GM18867 (cell line): ENCODE results near the gene NDUFAF5.
A peak's percentile ranks its signal among the peaks of the same experiment; 100 is the strongest.

Experiments used
- ATAC-seq: cut with Tn5 transposase; IDR thresholded peaks from one replicate; pipeline ENCODE4 v1.9.1; 2021; ENCODE audit warnings: mild to moderate bottlenecking, moderate library complexity; ENCODE audit not compliant: unreplicated experiment

The NDUFAF5 gene

DNA sequence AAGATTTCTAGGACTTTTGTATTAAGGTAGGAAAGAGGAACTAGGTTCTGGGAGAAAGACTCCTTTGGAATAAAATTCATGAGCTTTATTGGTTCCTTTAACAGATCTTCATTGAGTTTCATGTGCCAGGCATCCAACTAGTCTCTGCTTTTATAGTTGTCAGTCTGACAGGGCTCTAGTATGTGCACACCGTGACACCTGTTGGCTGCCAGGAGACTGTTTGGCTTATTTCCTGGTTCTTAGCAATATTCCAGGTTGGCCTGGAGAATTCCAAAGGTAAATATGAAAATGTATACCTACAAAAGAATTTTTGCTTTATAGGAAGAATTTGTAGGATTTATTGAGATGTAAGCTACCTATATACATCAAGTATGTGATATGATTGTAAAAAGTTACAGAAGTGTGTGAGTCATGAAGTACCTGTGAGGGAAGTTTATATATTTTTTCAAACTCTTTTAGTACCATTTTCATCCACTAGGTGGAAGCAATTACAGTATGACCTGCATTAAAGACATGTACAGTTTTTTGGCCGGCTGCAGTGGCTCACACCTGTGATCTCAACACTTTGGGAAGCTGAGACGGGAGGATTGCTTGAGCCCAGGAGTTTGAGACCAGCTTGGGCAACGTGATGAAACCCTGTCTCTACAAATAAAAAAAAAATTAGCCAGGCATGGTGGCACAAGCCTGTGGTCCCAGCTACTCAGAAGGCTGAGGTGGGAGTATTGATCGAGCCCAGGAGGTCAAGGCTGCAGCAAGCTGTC lies 35.2 kb downstream of the NDUFAF5 start:
- peak; percentile 89 for ATAC-seq

- ATAC-seq, result no peak
These were observed 37.0 kb downstream of the NDUFAF5 start for GRCh38 chr20:13821876-13822275.

DNA sequence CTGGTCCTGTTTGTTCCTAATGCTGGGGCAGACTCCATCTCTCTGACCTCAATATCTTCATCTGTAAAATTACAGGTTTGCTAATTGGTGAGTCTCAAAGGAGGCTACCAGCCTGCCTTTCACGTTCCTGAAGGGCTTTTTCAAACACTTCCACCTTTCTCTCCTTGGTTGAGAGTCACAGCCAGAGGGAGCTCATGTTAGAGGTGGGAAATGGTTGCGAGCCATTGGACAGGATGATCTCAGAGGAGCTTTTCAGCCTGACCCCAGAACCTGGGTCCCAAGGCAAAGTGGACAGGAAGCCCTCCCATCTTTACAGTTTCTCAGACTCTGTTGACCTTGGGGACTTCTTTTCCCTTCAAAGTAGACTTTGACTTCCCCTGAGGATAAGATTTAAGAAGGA lies 37.6 kb downstream of the NDUFAF5 start:
- ATAC-seq, result no peak

DNA sequence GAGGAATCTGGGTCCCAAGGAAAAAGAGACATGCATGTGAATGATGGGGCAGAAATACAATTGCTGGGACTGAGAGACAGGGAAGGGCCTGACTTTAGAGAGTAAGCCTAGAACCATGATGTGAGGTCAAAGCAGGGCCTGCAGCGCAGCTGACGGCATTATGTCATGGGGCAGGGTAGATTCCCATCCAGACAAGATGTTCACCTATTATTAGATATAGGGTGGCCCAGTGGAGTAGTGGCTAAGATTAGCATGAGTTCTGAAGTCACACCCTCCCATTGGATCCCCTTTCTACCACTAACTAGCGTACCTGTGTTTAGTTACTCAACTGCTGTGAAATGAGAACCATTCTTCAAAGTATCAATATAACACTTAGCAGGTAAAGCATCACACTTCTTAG lies 39.6 kb downstream of the NDUFAF5 start:
- ATAC-seq, result no peak

- ATAC-seq, result no peak
These were observed 40.6 kb downstream of the NDUFAF5 start for GRCh38 chr20:13825465-13825864.

GRCh38 chr20:13831476-13831875 lies 46.6 kb downstream of the NDUFAF5 start:
- no peak for ATAC-seq

- no peak for ATAC-seq
These were observed 53.8 kb downstream of the NDUFAF5 start for GRCh38 chr20:13838664-13839063.

DNA sequence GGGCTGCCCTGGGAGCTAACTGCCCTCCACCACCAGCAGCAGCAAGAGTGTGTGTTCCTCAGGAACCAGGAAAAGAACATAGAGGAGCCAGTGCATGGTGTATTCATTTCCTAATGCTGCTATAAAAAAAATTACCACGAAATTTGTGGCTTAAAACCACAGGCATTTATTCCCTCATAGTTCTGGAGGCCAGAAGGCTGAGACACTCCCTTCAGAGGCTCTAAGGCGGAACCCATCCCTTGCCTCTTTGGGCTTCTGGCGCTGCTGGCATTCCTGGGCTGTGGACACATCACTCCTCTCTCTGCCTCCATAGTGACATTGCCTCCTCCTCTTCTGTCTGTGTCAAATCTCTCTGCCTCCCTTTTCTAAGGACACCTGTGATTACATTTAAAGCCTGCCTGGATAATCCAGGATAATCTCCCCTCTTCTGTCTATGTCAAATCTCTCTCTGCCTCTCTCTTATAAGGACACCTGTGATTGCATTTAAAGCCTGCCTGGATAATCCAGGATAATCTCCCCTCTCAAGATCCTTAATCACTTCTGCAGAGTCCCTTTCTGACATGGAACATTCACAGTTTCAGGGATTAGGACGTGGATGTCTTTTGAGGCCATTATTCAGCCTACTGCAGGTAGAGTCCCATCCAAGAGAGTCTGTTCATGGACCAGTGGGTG lies 54.7 kb downstream of the NDUFAF5 start:
- ATAC-seq, result no peak

- ATAC-seq, result no peak
These were observed 55.3 kb downstream of the NDUFAF5 start for GRCh38 chr20:13840093-13840465.

DNA sequence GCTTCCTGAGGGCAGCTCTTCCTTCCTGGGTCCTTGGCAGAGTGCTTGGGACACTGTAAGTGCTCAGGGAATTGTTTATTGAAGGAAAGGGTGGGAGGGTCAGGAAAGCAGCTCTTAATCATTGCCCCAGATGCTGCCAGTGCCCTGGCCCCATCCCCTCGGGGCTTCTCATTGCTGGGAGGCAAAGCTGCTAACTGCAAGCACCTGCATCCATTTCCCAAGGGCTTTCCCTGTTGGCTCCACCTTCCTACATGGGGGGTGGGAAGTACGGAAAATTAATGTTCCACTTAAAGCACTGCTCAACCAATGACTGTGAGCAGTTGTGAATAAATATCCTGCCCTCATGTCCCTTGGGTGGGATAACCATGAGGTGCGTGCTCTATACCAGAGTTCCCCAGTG lies 56.4 kb downstream of the NDUFAF5 start:
- ATAC-seq, result no peak

- ATAC-seq, result no peak
These were observed 59.5 kb downstream of the NDUFAF5 start for GRCh38 chr20:13844296-13844695.

DNA sequence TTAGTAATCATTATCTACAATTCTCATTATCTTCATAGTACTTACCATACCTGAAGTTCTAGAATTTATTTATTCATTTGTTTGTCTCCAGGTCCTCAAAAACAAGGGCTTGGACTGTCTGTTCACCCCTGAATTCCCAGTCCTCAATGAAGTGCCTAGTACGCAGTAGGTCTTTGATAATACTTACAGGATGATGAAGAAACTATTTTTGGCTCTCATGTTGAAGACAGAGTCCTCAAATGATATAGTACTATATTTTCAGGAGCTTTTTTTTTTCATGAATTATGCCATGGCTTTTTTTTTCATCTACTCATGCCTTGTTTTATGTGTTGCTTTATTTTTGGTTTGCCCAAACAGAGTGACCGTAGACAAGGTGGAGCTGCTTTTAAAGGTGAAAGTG lies 66.5 kb downstream of the NDUFAF5 start:
- no peak for ATAC-seq

- no peak for ATAC-seq
These were observed 67.5 kb downstream of the NDUFAF5 start for GRCh38 chr20:13852306-13852705.

DNA sequence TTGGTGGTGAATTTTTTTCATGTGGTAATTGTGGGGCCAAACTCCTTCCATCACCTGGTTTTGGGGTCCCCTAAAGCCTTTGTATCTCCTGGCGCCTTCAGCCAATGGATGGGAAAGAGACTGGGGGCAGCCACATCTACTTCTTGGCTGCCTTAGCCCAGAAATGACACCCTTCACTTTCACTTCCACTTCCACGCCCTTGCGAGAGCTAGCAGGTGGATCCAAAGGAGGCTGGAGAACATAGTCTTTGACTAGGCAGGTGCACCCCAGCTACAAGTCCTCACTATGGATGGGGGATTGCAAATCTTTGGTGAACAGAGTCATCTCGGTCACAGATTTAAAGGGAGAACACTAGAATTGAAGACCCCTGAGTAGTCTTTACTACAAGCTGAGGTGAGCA lies 70.8 kb downstream of the NDUFAF5 start:
- ATAC-seq, result peak; percentile 60

DNA sequence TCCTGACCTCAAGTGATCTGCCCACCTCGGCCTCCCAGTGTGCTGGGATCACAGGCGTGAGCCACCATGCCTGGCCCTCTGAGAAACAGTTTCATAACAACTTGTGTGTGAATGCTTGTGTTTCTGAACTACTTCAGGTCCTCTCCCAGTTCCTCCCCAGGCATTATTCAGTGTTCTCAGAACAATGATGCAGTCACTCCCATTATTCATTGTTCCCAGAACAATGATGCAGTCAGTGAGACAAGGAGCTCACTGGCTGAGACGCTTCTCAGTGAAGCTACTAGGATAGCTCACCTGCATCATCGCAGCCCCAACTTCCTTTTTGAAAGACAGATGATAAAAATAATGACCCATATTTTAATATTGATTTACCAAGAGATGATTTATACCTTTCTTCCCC lies 71.5 kb downstream of the NDUFAF5 start:
- no peak for ATAC-seq

GRCh38 chr20:13857304-13857703 lies 72.5 kb downstream of the NDUFAF5 start:
- no peak for ATAC-seq

DNA sequence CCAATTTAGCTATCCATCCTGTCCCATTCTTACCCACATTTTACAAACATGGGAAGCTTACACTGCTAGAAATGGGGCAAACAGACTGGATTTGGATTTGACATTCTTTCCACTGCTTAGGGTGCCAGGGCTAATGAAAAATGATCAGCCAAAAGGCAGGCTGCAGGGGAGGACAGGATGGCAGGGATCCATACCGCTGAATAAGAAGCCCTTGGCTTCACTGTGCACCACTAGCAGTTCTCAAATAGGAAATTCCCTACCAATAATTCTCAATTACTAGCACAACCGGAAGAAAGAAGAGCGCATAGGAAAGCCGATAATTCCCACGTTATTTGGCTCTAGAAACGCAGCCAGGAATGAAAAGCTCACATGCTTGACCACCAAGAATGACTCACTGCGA lies 73.1 kb downstream of the NDUFAF5 start:
- ATAC-seq, result no peak

DNA sequence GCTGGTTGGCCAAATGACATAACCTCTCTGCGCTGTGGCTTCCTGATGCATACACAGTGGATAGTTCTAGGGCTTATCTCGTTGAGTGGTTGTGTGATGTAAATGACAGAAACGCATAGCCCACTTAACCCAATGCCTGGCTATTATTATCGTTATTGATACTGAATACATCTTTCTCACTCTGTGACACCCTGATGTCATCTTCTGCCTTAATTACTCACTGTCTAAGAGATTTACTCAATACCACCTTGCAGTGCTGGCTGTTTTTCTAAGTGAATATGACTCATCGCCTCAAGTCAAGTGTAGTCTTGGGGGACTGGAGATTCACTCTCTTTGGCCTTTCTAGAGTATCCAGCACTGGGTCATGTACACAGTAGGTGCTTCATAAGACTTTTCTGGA lies 73.6 kb downstream of the NDUFAF5 start:
- no peak for ATAC-seq

GRCh38 chr20:13858871-13859270 lies 74.0 kb downstream of the NDUFAF5 start:
- ATAC-seq, result no peak

DNA sequence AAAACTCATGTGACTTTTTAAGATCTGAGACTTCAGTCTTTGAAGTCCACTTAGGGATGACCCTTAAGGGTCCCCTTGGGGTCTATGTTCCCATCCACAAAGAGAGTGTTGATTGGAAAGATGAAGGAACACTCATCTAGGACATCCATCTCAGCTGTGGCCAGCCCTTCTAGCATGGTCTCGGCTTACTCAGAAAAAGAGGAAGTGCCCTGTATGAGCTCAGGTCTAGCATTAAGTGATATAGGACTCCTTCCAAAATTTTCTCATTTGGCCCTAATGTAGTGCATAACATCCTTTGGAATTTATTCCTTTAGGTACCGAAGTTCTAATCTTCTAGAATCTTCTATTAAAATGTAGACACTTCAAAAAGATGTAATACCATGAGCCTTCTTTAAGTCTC lies 77.4 kb downstream of the NDUFAF5 start:
- no peak for ATAC-seq

GRCh38 chr20:13863244-13863643 lies 78.4 kb downstream of the NDUFAF5 start:
- no peak for ATAC-seq

DNA sequence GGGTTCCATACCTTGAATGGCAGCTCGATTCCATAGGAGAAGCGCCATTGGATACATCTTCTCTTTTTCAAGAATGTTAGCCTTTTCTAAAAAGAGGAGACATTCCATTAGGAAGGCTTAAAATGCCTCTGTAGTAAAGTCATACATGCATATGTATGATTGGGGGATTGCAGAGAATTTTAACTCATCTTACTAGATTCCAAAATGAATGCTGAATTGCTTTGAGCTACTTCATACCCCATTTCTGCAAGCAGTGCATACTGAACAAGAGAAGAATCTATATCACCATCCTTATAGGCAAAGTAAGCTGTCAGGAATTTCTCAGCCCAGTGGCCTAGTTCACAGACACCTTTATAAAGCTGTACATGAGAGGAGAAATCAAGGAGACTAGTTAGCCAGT lies 80.3 kb downstream of the NDUFAF5 start:
- ATAC-seq, result no peak
